H1 (cell line): ENCODE data around the gene THAP2. TPM values are rescaled to one million over a fixed set of nuclear protein-coding genes. Genes with fewer than 3 reads are reported as not detected.

Experiments used
- CHD2 ChIP-seq: IDR thresholded peaks from 2 replicates; pipeline ENCODE4 v1.6.1; 2012; ENCODE audit warnings: low read length, improper control_type of control experiment
- HDAC2 ChIP-seq, 2 experiments: fragments of 300-600 bp in 1 of 2; sonication (generic) in 1 of 2; IDR thresholded peaks; 2 replicates each; pipeline ENCODE4 v1.6.1; 2011 to 2012; ENCODE audit warnings: low read depth in 2 of 2, low read length in 2 of 2, mild to moderate bottlenecking in 2 of 2, moderate library complexity in 2 of 2, borderline replicate concordance in 1 of 2, inconsistent platforms in 1 of 2
- NRF1 ChIP-seq: IDR thresholded peaks from 2 replicates; pipeline ENCODE4 v1.6.1; 2011; ENCODE audit warnings: mild to moderate bottlenecking, low read depth, low read length, improper control_type of control experiment
- TCF12 ChIP-seq: IDR thresholded peaks from 2 replicates; pipeline ENCODE4 v1.6.1; 2011; ENCODE audit warnings: low read depth, mild to moderate bottlenecking, low read length
- polyA plus RNA-seq, 7 experiments: library from polyadenylated mRNA; depleted of rRNA in 3 of 7; stranded (reverse) in 5 of 7; unstranded in 2 of 7; fragments of >200 nt in 5 of 7; fragments of 200-250 nt in 2 of 7; gene quantifications; 1 replicate in 5 of 7; 2 replicates in 1 of 7; 4 replicates in 1 of 7; pipeline versions ENCODE4 v1.2.1 to v1.2.3, GENCODE V29; 2011 to 2013; ENCODE audit warnings: missing spikeins in 2 of 7, mixed read lengths in 2 of 7
- total RNA-seq: library from RNA; stranded (reverse); fragmentation: NEBNext Ultra II Directional; extraction: Animal tissue kit (Norgen Biotek cat#: 25700); gene quantifications from 2 replicates; pipeline ENCODE4 v1.2.1, GENCODE V29; 2021

Gene THAP2
- total and polyA plus RNA-seq, 2 of the 8 experiments (the other 6 are each of a cell fraction or from before 2014, with no cell fraction given), result 1.8 to 5.3 TPM

DNA sequence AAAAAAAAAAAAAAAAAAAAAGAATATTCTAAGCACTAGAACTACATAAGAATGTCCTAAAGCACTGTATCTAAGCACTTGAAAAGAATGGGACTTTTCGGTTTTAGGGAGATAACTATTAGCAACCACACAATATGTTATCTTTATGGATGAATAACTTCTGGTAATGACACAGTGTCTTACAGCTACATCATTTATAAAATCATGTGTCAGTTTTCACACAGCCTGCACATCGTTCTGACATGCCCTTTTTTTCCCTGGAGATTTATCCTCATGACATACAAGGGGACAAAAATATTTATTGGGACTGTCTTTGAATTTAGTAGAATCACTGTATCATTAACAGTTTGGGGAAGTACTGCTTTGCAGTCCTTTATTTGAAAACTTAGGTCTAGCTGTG lies 39.1 kb downstream of the THAP2 start (continued):
- TF ChIP-seq CHD2 (no peak), HDAC2 (IDR thresholded peaks at IDR 0.05; ENCODE audit: borderline replicate concordance in 1 of 2, low read depth in 2 of 2, low read length in 2 of 2) (no peak), NRF1 (no peak), TCF12 (no peak)
- TF ChIP-seq, all 59 proteins: peak for 0
